Measurements from ENCODE around the gene MICALL2. TPM values are rescaled to one million over a fixed set of nuclear protein-coding genes. Genes with fewer than 3 reads are reported as not detected.

MICALL2 gene
- total RNA-seq, 2 experiments from 2014 or later, result 2.1 to 2.3 TPM

DNA sequence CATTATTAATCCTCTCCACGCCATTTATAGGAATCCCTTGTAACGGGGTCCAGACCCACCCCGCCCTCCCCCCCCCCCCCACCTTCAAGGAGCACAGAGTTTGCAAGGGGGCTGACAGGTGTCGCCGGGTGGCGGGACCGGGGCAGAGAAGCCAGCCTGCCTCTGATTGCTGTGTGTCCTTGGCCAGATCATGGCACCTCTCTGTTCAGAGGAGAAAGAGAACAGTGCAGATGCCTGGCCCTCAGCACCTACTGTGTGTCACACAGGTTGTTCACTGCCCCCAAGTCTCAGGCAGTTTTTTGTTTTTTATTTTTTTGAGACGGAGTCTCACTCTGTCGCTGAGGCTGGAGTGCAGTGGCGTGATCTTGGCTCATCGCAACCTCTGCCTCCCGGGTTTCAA lies 5.4 kb upstream of the MICALL2 start:
- DNase-seq, result no peak
- no peaks in the 10 kb centered on the region for H3K36me3 Mint-ChIP-seq
- H3K9me3 Mint-ChIP-seq, result no peaks in the 10 kb centered on the region
- peaks cover 2% of the 10 kb centered on the region for H3K4me1 Mint-ChIP-seq
- no peak overlapping the region for H3K27ac Mint-ChIP-seq
- no peak overlapping the region for H3K4me3 Mint-ChIP-seq
- no peaks in the 10 kb centered on the region for H3K27me3 Mint-ChIP-seq

GRCh38 chr7:1463676-1464223 lies 4.5 kb upstream of the MICALL2 start:
- Mint-ChIP-seq H3K9me3 (no peaks in the 10 kb centered on the region), H3K4me1 (peaks cover 2% of the 10 kb centered on the region), H3K27me3 (no peaks in the 10 kb centered on the region), H3K36me3 (no peaks in the 10 kb centered on the region), H3K27ac (no peak overlapping the region), H3K4me3 (no peak overlapping the region)
- DNase-seq, result no peak

DNA sequence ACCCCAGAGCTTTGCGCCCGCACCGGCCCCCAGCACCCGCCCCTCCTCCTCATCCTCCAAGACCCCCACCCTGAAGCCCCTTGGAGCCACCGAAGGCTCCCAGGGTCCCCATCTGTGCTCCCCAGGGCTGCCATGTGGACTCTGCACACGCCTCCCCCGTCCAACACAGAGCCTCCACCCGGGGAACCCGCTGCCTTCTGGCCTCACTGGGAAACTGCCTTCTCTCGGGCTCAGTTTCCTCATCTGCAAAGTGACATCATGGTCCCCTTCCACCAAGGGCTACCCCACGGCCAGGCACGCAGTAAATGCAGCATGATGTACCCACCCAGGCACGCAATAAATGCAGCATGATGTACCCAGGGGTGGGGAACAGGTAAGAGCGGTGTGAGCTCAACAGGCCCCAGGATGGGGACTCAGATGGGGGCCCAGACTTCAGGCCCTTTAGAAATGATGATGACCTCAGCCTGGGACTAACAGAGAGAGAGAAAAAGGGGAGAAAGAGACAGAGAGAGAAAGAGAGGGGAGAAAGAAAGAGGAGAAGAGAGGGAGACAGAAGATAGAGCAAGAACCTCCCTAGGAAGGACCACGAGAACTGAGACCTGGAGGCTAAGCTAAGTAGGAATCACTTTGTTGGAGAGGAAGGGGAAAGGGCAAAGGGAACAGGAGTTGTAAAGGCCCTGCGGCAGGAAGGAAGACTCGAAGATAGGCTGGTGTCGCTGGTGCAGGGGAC lies 2.5 kb upstream of the MICALL2 start:
- Mint-ChIP-seq H3K27me3 (no peaks in the 10 kb centered on the region), H3K4me3 (no peak overlapping the region), H3K9me3 (no peaks in the 10 kb centered on the region), H3K4me1 (peaks cover 6% of the 10 kb centered on the region), H3K27ac (peak overlapping the region; percentile 4), H3K36me3 (no peaks in the 10 kb centered on the region)
- no peak for DNase-seq

DNA sequence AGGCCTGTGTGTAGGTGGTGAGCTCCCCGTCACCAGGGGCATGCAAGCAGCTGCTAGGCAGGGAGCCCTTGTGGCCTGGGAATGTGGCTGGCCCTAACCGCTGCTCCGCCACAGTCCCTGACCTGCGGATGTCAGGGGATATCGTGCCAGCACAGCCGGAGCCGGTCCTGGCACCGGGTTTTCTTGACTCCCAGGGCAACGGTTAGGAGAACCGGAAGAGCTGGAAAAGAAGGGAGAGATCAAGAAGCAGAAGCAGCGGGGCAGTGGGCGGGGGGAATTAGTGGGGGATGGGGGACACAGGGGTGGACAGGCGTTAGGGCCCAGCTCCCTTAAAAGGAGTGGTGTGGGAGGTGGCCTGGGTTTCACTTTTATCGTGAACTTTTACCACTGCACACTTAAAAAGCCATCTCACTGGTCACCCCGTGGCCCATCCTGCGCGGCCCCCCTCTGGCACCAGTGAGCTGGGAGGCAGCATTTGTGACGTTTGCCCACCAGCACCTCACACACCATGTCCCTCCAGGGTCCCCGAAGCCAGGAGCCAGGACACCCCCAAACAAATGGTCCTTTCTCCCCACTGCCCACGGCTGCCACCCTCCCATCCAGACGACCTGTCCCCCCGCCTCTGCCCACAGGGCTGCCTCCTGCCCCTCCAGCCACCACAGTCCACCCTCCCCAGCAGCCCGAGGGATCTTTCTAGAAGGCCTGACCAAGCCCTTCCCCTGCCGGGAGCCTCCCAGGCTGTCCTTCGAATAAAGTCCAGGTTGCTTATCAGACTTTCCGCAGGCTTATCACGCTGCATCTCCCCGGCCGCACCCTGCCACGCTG lies 1.8 kb upstream of the MICALL2 start:
- Mint-ChIP-seq H3K36me3 (no peaks in the 10 kb centered on the region), H3K4me1 (peaks cover 6% of the 10 kb centered on the region), H3K27ac (no peak overlapping the region), H3K27me3 (no peaks in the 10 kb centered on the region), H3K4me3 (peak overlapping the region; percentile 25), H3K9me3 (no peaks in the 10 kb centered on the region)
- DNase-seq, result no peak

- peaks cover 6% of the 10 kb centered on the region for H3K4me1 Mint-ChIP-seq
- no peaks in the 10 kb centered on the region for H3K9me3 Mint-ChIP-seq
- H3K27ac Mint-ChIP-seq, result no peak overlapping the region
- no peaks in the 10 kb centered on the region for H3K36me3 Mint-ChIP-seq
- no peaks in the 10 kb centered on the region for H3K27me3 Mint-ChIP-seq
- peak overlapping the region; percentile 34 for H3K4me3 Mint-ChIP-seq
- peak; percentile 26 for DNase-seq
These were observed 900 bp upstream of the MICALL2 start for GRCh38 chr7:1459920-1460820.

DNA sequence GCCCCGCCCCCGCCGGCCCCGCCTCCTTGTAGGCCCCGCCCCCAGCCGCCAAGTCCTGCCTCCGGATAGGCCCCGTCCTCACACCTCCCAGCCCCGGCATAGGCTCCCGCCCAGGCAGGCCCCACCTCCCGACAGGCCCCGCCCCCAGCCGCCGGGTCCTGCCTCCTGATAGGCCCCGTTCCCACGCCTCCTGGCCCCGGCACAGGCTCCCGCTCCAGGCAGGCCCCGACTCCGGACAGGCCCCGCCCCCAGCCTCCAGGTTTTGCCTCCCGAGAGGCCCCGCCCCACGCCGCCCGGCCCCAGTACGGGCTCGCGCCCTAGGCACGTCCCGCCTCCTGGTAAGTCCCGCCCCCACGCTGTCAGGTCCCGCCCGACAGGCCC lies 232 bp upstream of the MICALL2 start:
- no peaks in the 10 kb centered on the region for H3K9me3 Mint-ChIP-seq
- DNase-seq, result peak; percentile 98
- H3K27ac Mint-ChIP-seq, result no peak overlapping the region
- H3K4me3 Mint-ChIP-seq, result no peak overlapping the region
- peaks cover 6% of the 10 kb centered on the region for H3K4me1 Mint-ChIP-seq
- H3K27me3 Mint-ChIP-seq, result no peaks in the 10 kb centered on the region
- no peaks in the 10 kb centered on the region for H3K36me3 Mint-ChIP-seq

DNA sequence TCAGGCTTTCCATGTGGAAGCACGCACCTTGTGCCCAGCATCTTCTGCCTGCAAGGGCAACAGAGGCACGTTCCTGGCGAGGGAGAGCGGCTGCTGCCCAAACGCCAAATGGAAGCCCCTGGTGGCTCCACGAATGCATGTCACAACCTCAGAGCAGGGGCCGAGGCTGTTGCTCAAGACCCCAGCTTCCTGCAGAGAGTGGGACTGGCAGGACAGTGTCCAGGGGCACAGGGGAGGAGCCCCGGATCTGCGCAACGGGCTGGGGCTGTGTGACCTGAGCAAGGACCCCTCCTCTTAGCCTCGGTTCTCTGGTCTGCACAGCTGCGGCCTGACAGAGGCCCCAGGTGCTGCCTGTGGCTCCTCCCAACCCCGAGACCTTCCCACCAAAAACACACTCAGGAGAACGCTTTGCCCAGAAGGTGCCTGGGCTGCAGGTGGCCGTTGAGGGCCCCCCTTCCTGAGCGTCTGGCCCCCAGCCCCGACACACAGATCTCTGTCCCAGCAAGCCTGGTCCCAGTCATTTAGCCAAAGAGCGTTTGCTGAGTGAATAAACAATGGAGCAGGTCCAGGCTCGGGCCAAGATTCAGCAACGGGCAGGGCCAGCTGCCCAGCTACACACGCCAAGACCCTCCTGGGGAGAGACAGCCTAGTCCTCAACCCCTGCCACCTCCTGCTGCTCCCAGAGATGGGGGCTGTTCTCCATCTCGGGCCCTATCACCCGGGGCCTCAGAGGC lies 1.2 kb downstream of the MICALL2 start:
- Mint-ChIP-seq H3K27me3 (no peaks in the 10 kb centered on the region), H3K4me1 (peaks cover 6% of the 10 kb centered on the region), H3K27ac (no peak overlapping the region), H3K36me3 (no peaks in the 10 kb centered on the region), H3K4me3 (peak overlapping the region; percentile 47), H3K9me3 (no peaks in the 10 kb centered on the region)
- DNase-seq, result no peak

DNA sequence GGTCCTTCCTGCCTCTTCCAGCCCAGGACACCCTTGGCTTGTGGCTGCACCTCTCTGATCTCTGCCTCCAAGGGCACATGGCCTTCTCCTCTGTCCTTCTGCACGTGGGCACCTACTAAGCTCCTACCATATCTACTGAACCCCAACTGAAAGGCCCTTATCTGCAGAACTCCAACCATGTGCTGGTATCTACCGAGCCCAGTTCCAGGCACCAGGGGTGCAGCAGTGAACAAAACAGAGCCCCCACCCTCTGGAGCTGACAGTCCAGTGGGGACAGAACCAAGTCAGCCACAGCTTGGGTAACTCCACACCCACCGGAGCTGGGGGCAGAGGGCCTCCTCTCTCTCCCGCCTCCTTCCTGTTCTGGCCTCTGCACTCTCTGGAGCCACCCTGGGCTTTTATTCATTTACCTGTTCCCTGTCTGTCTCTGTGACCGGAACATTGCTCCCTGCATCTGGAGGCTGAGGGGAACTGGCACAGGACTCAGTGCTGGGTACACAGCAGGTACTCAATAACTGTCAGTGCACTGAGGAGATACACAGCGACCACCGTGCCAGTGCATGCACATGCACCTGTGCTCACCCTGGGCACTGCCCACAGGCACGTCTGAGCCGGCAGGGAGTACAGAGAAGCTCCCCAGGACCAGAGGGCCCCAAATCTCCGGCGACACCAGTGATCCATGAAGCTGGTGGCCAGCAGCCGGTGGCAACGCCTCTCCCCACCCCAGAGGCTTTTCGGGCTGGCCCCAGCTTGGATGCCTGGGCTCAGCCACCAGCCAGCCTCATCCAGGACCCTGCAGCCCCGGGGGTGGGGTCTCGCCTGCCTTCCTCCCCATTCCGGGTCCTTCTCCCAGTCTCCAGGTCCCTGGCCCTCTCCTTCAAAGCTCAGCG lies 2.0 kb downstream of the MICALL2 start:
- Mint-ChIP-seq H3K36me3 (no peaks in the 10 kb centered on the region), H3K4me3 (no peak overlapping the region), H3K9me3 (no peaks in the 10 kb centered on the region), H3K27ac (no peak overlapping the region), H3K4me1 (peaks cover 6% of the 10 kb centered on the region), H3K27me3 (no peaks in the 10 kb centered on the region)
- no peak for DNase-seq

DNA sequence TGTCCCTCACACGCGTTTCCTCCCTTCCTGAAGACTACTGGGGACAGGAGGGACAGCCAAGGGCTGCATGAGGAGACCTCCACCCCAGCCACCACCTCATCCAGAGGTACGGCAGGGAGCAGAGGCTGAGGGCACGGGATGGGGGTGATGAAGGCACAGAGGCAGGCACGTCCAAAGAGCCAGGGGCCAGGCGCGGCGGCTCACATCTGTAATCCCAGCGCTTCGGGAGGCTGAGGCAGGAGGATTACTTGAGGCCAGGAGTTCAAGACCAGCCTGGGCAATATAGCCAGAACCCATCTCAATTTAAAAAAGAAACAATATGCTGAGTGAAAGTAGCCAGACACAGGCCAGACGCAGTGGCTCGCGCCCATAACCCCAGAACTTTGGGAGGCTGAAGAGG lies 3.3 kb downstream of the MICALL2 start:
- Mint-ChIP-seq H3K27ac (no peak overlapping the region), H3K4me3 (no peak overlapping the region), H3K4me1 (peaks cover 6% of the 10 kb centered on the region), H3K9me3 (no peaks in the 10 kb centered on the region), H3K27me3 (no peaks in the 10 kb centered on the region), H3K36me3 (no peaks in the 10 kb centered on the region)
- DNase-seq, result no peak

- Mint-ChIP-seq H3K9me3 (no peaks in the 10 kb centered on the region), H3K27ac (no peak overlapping the region), H3K27me3 (no peaks in the 10 kb centered on the region), H3K36me3 (no peaks in the 10 kb centered on the region), H3K4me1 (peaks cover 6% of the 10 kb centered on the region), H3K4me3 (no peak overlapping the region)
- no peak for DNase-seq
These were observed 3.9 kb downstream of the MICALL2 start for GRCh38 chr7:1455241-1455939.

GRCh38 chr7:1454542-1454941 lies 4.7 kb downstream of the MICALL2 start:
- Mint-ChIP-seq H3K4me1 (peaks cover 4% of the 10 kb centered on the region), H3K36me3 (no peaks in the 10 kb centered on the region), H3K4me3 (no peak overlapping the region), H3K9me3 (no peaks in the 10 kb centered on the region), H3K27me3 (no peaks in the 10 kb centered on the region), H3K27ac (no peak overlapping the region)
- DNase-seq, result no peak

GRCh38 chr7:1452205-1452604 lies 7.1 kb downstream of the MICALL2 start:
- Mint-ChIP-seq H3K9me3 (no peaks in the 10 kb centered on the region), H3K27ac (no peak overlapping the region), H3K27me3 (no peaks in the 10 kb centered on the region), H3K4me3 (no peak overlapping the region), H3K36me3 (no peaks in the 10 kb centered on the region), H3K4me1 (no peaks in the 10 kb centered on the region)
- DNase-seq, result no peak

DNA sequence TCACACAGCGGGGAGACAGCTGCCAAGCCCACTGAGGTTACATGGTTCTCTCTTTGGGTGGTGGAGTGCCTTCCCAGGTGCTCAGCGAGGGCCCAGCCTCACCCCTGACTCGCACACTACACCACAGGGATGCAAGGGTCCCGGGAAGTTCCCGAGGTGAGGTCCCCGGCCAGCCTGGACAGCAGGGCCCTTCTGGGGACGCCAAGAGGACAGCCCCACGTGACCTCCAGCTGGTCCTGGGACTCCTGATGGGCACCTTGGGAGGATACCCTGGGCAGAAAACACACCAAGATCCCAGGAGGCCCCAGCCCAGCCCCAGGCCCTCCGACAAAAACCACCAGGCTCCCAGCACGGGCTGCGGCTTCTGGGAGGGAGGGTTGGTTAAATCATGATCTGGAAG lies 8.3 kb downstream of the MICALL2 start:
- no peak for DNase-seq
- Mint-ChIP-seq H3K4me3 (no peak overlapping the region), H3K9me3 (no peaks in the 10 kb centered on the region), H3K4me1 (no peaks in the 10 kb centered on the region), H3K27me3 (no peaks in the 10 kb centered on the region), H3K27ac (no peak overlapping the region), H3K36me3 (no peaks in the 10 kb centered on the region)
